Measurements from ENCODE around the gene CLIC2. TPM values are rescaled to one million over a fixed set of nuclear protein-coding genes. Genes with fewer than 3 reads are reported as not detected.

The CLIC2 gene
- polyA plus RNA-seq, 1 experiment: not detected

- DNase-seq (ENCODE audit: low read depth): no peak
- Histone ChIP-seq H3K4me3 (ENCODE audit: low read depth, low read length) (no peak overlapping the region), H3K36me3 (ENCODE audit: control insufficient read depth, insufficient read depth, low read length) (no peaks in the 10 kb centered on the region), H3K27me3 (ENCODE audit: control insufficient read depth, insufficient read depth, low read length) (no peaks in the 10 kb centered on the region)
- ChIA-PET CTCF (no interaction called here), POLR2A (no interaction called here)
- TF ChIP-seq, protein P1, sequence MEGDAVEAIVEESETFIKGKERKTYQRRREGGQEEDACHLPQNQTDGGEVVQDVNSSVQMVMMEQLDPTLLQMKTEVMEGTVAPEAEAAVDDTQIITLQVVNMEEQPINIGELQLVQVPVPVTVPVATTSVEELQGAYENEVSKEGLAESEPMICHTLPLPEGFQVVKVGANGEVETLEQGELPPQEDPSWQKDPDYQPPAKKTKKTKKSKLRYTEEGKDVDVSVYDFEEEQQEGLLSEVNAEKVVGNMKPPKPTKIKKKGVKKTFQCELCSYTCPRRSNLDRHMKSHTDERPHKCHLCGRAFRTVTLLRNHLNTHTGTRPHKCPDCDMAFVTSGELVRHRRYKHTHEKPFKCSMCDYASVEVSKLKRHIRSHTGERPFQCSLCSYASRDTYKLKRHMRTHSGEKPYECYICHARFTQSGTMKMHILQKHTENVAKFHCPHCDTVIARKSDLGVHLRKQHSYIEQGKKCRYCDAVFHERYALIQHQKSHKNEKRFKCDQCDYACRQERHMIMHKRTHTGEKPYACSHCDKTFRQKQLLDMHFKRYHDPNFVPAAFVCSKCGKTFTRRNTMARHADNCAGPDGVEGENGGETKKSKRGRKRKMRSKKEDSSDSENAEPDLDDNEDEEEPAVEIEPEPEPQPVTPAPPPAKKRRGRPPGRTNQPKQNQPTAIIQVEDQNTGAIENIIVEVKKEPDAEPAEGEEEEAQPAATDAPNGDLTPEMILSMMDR (IDR thresholded peaks at IDR 0.05; ENCODE audit: insufficient read depth, low read depth, low read length): no peak
These were observed 87.7 kb downstream of the CLIC2 start for GRCh38 chrX:155246748-155247147.

GRCh38 chrX:155242300-155242699 is 92.1 kb downstream of the CLIC2 start:
- CTCF ChIA-PET: no interaction called here

DNA sequence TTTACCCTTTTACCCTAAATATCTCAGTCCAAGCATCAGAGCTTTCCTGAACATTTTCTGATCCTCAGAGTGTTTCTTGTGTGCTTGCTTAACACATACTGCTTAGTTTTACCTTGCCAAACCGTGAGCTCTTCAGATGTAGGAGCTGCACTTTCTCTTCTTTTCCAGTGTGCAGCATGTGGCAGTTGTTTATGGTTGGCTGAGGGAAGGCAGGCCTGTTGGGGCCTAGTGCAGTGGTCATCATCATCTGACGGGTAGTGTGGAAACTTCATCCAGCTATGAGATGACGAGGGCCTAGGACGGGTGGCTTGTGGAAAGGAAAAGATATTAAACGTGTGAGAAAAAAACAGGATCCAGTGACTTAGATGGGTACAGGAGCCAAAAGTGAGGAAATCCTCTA is 96.7 kb downstream of the CLIC2 start:
- no peaks in the 10 kb centered on the region for H3K36me3 ChIP-seq (ENCODE audit: control insufficient read depth, insufficient read depth, low read length)
- TF ChIP-seq, protein P1 (IDR thresholded peaks at IDR 0.05; ENCODE audit: insufficient read depth, low read depth, low read length): no peak
- ChIA-PET POLR2A (no interaction called here), CTCF (no interaction called here)
- H3K4me3 ChIP-seq (ENCODE audit: low read depth, low read length): no peak overlapping the region
- DNase-seq (ENCODE audit: low read depth): no peak
- no peaks in the 10 kb centered on the region for H3K27me3 ChIP-seq (ENCODE audit: control insufficient read depth, insufficient read depth, low read length)

More at GRCh38 chrX:155242300-155242699, 92.1 kb downstream of the CLIC2 start:
- TF ChIP-seq, protein P1 (IDR thresholded peaks at IDR 0.05; ENCODE audit: insufficient read depth, low read depth, low read length): no peak
- POLR2A ChIA-PET: no interaction called here
- Histone ChIP-seq H3K36me3 (ENCODE audit: control insufficient read depth, insufficient read depth, low read length) (no peaks in the 10 kb centered on the region), H3K27me3 (ENCODE audit: control insufficient read depth, insufficient read depth, low read length) (no peaks in the 10 kb centered on the region), H3K4me3 (ENCODE audit: low read depth, low read length) (no peak overlapping the region)
- no peak for DNase-seq (ENCODE audit: low read depth)

- CTCF ChIA-PET: interaction anchor here (1.1 kb wide), 1 partner anchor 20 kb away, joined by 3 read pairs; no protein-coding TSS in a partner anchor
- TF ChIP-seq, protein P1 (IDR thresholded peaks at IDR 0.05; ENCODE audit: insufficient read depth, low read depth, low read length): no peak
These were observed 98.5 kb downstream of the CLIC2 start for GRCh38 chrX:155235891-155236290.

DNA sequence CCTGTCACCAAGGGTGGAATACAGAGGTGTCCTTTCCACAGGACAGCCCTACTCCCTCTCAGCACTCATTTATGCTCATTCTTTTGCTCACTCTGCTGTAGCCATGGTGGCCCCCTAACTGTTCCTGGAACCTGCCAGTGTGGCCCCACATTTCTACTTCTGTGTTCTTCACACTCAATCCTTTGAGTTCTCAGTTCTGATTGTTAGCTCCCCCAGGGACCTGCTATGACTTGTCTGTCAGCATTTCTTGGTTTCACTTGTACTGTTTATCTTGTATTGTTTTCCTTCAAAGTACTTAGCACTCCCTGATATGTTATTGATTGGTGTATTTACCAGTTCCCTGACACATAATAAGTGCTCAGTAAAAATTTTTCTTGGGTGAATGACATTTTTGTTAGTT is 103.3 kb downstream of the CLIC2 start:
- no peak for DNase-seq (ENCODE audit: low read depth)

More at GRCh38 chrX:155235891-155236290, 98.5 kb downstream of the CLIC2 start:
- POLR2A ChIA-PET: no interaction called here
- DNase-seq (ENCODE audit: low read depth): no peak
- Histone ChIP-seq H3K36me3 (ENCODE audit: control insufficient read depth, insufficient read depth, low read length) (no peaks in the 10 kb centered on the region), H3K27me3 (ENCODE audit: control insufficient read depth, insufficient read depth, low read length) (no peaks in the 10 kb centered on the region), H3K4me3 (ENCODE audit: low read depth, low read length) (no peak overlapping the region)

More for the DNA sequence above, 103.3 kb downstream of the CLIC2 start:
- Histone ChIP-seq H3K27me3 (ENCODE audit: control insufficient read depth, insufficient read depth, low read length) (no peaks in the 10 kb centered on the region), H3K36me3 (ENCODE audit: control insufficient read depth, insufficient read depth, low read length) (no peaks in the 10 kb centered on the region; the same call in 1 of the 2 replicates), H3K4me3 (ENCODE audit: low read depth, low read length) (no peak overlapping the region)
- ChIA-PET POLR2A (no interaction called here), CTCF (no interaction called here)
- TF ChIP-seq, protein P1 (IDR thresholded peaks at IDR 0.05; ENCODE audit: insufficient read depth, low read depth, low read length): no peak

Small RNAs within 50 kb of the gene (small RNA-seq; reads per million reads assigned to genes)
- gene AC234781.4 (ENCODE audit: insufficient read length, low read depth, low replicate concordance): not detected
- not detected for gene MIR1184-2 (ENCODE audit: insufficient read length, low read depth, low replicate concordance)

Other genes starting within 250 kb of the CLIC2 start
- gene VBP1, start 118.2 kb downstream of the CLIC2 start, polyA plus RNA-seq (2011; rRNA removed): 11.3 and 30.7 TPM in 2 replicates
- gene RAB39B, start 70.1 kb downstream of the CLIC2 start, polyA plus RNA-seq (2011; rRNA removed): 0.26 and 0.29 TPM in 2 replicates
- not detected in 2 replicates for gene F8A2, start 47.5 kb upstream of the CLIC2 start, polyA plus RNA-seq (2011; rRNA removed)
- 0.05 TPM in 1 of 2 replicates, not detected in the other for gene F8A3, start 124.0 kb upstream of the CLIC2 start, polyA plus RNA-seq (2011; rRNA removed)